Measurements from ENCODE around the gene MAPKAPK3.
A peak's percentile ranks its signal among the peaks of the same experiment; 100 is the strongest.
"Not testable (repeated sequence)": the region's sequence is repeated elsewhere in the genome, so short reads cannot be mapped to it uniquely, and the experiment has no call there.

The MAPKAPK3 gene

GRCh38 chr3:50676031-50676705 lies 59.2 kb downstream of the MAPKAPK3 start:
- Histone ChIP-seq H3K36me3 (ENCODE audit: insufficient read depth) (no peaks in the 10 kb centered on the region), H3K27me3 (ENCODE audit: insufficient read depth, low read depth) (peaks cover 9% of the 10 kb centered on the region; the same call in 1 of the 2 replicates), H3K27ac (no peak overlapping the region), H3K4me3 (IDR thresholded peaks at IDR 0.05; ENCODE audit: insufficient read depth, low read depth, low read length) (no peak overlapping the region), H3K4me1 (ENCODE audit: low read depth, poor library complexity, severe bottlenecking) (peaks cover 6% of the 10 kb centered on the region), H3K9ac (no peak overlapping the region), H3K79me2 (ENCODE audit: insufficient read depth, low read depth) (no peaks in the 10 kb centered on the region), H2AFZ (ENCODE audit: low read depth) (no peak overlapping the region), H4K20me1 (ENCODE audit: insufficient read depth) (no peaks in the 10 kb centered on the region), H3K4me2 (peak overlapping the region; percentile 52)
- TF ChIP-seq CTCF (conservative IDR thresholded peaks at IDR 0.05; ENCODE audit: low read depth, low read length) = no peak

- H2AFZ ChIP-seq (ENCODE audit: low read depth) = no peak overlapping the region
- H3K79me2 ChIP-seq (ENCODE audit: insufficient read depth, low read depth) = no peaks in the 10 kb centered on the region
- H4K20me1 ChIP-seq (ENCODE audit: insufficient read depth) = no peaks in the 10 kb centered on the region
- H3K36me3 ChIP-seq (ENCODE audit: insufficient read depth) = no peaks in the 10 kb centered on the region
- H3K27ac ChIP-seq = no peak overlapping the region
- no peaks in the 10 kb centered on the region for H3K4me1 ChIP-seq (ENCODE audit: low read depth, poor library complexity, severe bottlenecking)
- H3K4me2 ChIP-seq = no peak overlapping the region
- no peak for TF ChIP-seq CTCF (conservative IDR thresholded peaks at IDR 0.05; ENCODE audit: low read depth, low read length)
- no peaks in the 10 kb centered on the region for H3K27me3 ChIP-seq (ENCODE audit: insufficient read depth, low read depth)
- no peak overlapping the region for H3K4me3 ChIP-seq (IDR thresholded peaks at IDR 0.05; ENCODE audit: insufficient read depth, low read depth, low read length)
- no peak overlapping the region for H3K9ac ChIP-seq
Measured at GRCh38 chr3:50687127-50687751, 70.3 kb downstream of the MAPKAPK3 start.

DNA sequence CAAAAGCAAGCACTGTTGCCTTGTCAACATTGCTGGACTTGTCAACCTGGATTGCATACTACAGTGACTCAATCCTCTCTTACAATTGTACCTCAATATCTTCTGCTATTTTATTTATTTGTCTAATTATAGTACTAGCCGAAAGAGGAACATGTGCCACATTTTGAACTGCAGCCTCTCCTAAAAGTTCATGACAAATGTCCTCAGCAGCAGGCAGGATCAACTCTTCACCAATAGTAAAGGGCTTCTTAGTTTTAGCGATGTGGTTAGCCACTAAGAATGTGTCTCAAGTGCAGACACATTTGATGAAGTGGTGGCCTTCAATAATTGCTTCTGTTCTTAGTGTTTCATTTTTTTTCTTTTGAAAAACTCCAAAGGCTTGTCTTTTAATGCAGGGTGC lies 71.0 kb downstream of the MAPKAPK3 start:
- no peak overlapping the region for H2AFZ ChIP-seq (ENCODE audit: low read depth)
- no peak for TF ChIP-seq CTCF (conservative IDR thresholded peaks at IDR 0.05; ENCODE audit: low read depth, low read length)
- H3K27me3 ChIP-seq (ENCODE audit: insufficient read depth, low read depth) = no peaks in the 10 kb centered on the region
- no peaks in the 10 kb centered on the region for H3K79me2 ChIP-seq (ENCODE audit: insufficient read depth, low read depth)
- H3K4me1 ChIP-seq (ENCODE audit: low read depth, poor library complexity, severe bottlenecking) = no peaks in the 10 kb centered on the region
- H3K36me3 ChIP-seq (ENCODE audit: insufficient read depth) = no peaks in the 10 kb centered on the region
- no peak overlapping the region for H3K27ac ChIP-seq
- no peak overlapping the region for H3K4me3 ChIP-seq (IDR thresholded peaks at IDR 0.05; ENCODE audit: insufficient read depth, low read depth, low read length)
- no peak overlapping the region for H3K4me2 ChIP-seq
- no peaks in the 10 kb centered on the region for H4K20me1 ChIP-seq (ENCODE audit: insufficient read depth)
- H3K9ac ChIP-seq = no peak overlapping the region

- H4K20me1 ChIP-seq (ENCODE audit: insufficient read depth); H3K4me2 ChIP-seq: not testable (repeated sequence)
Measured at GRCh38 chr3:50688602-50689001, 71.7 kb downstream of the MAPKAPK3 start.

GRCh38 chr3:50689558-50689957 lies 72.6 kb downstream of the MAPKAPK3 start:
- no peaks in the 10 kb centered on the region for H3K27me3 ChIP-seq (ENCODE audit: insufficient read depth, low read depth)
- H3K27ac ChIP-seq = no peak overlapping the region
- no peaks in the 10 kb centered on the region for H3K4me1 ChIP-seq (ENCODE audit: low read depth, poor library complexity, severe bottlenecking)
- no peak overlapping the region for H3K4me3 ChIP-seq (IDR thresholded peaks at IDR 0.05; ENCODE audit: insufficient read depth, low read depth, low read length)
- no peaks in the 10 kb centered on the region for H3K36me3 ChIP-seq (ENCODE audit: insufficient read depth)
- no peak for TF ChIP-seq CTCF (conservative IDR thresholded peaks at IDR 0.05; ENCODE audit: low read depth, low read length)
- no peaks in the 10 kb centered on the region for H4K20me1 ChIP-seq (ENCODE audit: insufficient read depth)
- H3K79me2 ChIP-seq (ENCODE audit: insufficient read depth, low read depth) = no peaks in the 10 kb centered on the region
- no peak overlapping the region for H3K9ac ChIP-seq
- H3K4me2 ChIP-seq = no peak overlapping the region
- H2AFZ ChIP-seq (ENCODE audit: low read depth) = no peak overlapping the region

More at GRCh38 chr3:50688602-50689001, 71.7 kb downstream of the MAPKAPK3 start:
- H3K27ac ChIP-seq; H3K4me3 ChIP-seq (IDR thresholded peaks at IDR 0.05; ENCODE audit: insufficient read depth, low read depth, low read length); H2AFZ ChIP-seq (ENCODE audit: low read depth); H3K4me1 ChIP-seq (ENCODE audit: low read depth, poor library complexity, severe bottlenecking); H3K9ac ChIP-seq; H3K36me3 ChIP-seq (ENCODE audit: insufficient read depth); H3K27me3 ChIP-seq (ENCODE audit: insufficient read depth, low read depth); H3K79me2 ChIP-seq (ENCODE audit: insufficient read depth, low read depth): not testable (repeated sequence)

Data from KMS-11 (cell line).